GM06990 (cell line): ENCODE results near the gene PAPOLA.

Experiments used
- DNase-seq: peaks from one replicate; pipeline ENCODE4 v3.0.0-alpha.2; 2011; ENCODE audit not compliant: insufficient read length; ENCODE audit errors: extremely low read depth
- H3K27me3 ChIP-seq: replicated peaks from 2 replicates; pipeline ENCODE4 v1.6.0; 2011; ENCODE audit warnings: low read length; ENCODE audit not compliant: control insufficient read depth, insufficient read depth
- H3K36me3 ChIP-seq: 2 replicates; pipeline ENCODE4 v1.5.1; 2011; ENCODE audit warnings: low read length; ENCODE audit not compliant: control insufficient read depth, insufficient read depth
- H3K4me3 ChIP-seq: replicated peaks from 2 replicates; pipeline ENCODE4 v1.5.1; 2011; ENCODE audit warnings: low read depth, mild to moderate bottlenecking, control low read depth, low read length
- CTCF ChIP-seq: IDR thresholded peaks from 2 replicates; pipeline ENCODE4 v1.5.1; 2011; ENCODE audit warnings: low read length, control low read depth, mild to moderate bottlenecking, inconsistent platforms; ENCODE audit not compliant: insufficient read depth, poor library complexity, severe bottlenecking

PAPOLA gene

GRCh38 chr14:96554315-96554910, 52.2 kb downstream of the PAPOLA start:
- DNase-seq: no peak
- Histone ChIP-seq H3K4me3 (no peak overlapping the region), H3K36me3 (peaks cover 12% of the 10 kb centered on the region), H3K27me3 (no peaks in the 10 kb centered on the region)
- TF ChIP-seq CTCF: no peak

GRCh38 chr14:96559571-96559970, 57.4 kb downstream of the PAPOLA start:
- no peak for TF ChIP-seq CTCF
- Histone ChIP-seq H3K36me3 (peaks cover 10% of the 10 kb centered on the region), H3K27me3 (no peaks in the 10 kb centered on the region), H3K4me3 (no peak overlapping the region)
- DNase-seq: no peak

GRCh38 chr14:96564389-96564788, 62.2 kb downstream of the PAPOLA start:
- no peak for TF ChIP-seq CTCF
- H3K27me3 ChIP-seq: no peaks in the 10 kb centered on the region
- no peaks in the 10 kb centered on the region; the same call in none of the 2 replicates for H3K36me3 ChIP-seq
- no peak for DNase-seq
- H3K4me3 ChIP-seq: no peak overlapping the region

GRCh38 chr14:96565811-96566210, 63.6 kb downstream of the PAPOLA start:
- no peaks in the 10 kb centered on the region for H3K27me3 ChIP-seq
- DNase-seq: no peak
- no peak for TF ChIP-seq CTCF
- no peak overlapping the region for H3K4me3 ChIP-seq
- peaks cover 2% of the 10 kb centered on the region for H3K36me3 ChIP-seq

- no peak for DNase-seq
- TF ChIP-seq CTCF: peak; percentile 59
- H3K27me3 ChIP-seq: no peaks in the 10 kb centered on the region
- no peak overlapping the region for H3K4me3 ChIP-seq
- H3K36me3 ChIP-seq: peaks cover 2% of the 10 kb centered on the region
Observed at GRCh38 chr14:96567289-96567899, 65.2 kb downstream of the PAPOLA start.
